ENCODE results near the gene CCDC197.

CCDC197 gene

DNA sequence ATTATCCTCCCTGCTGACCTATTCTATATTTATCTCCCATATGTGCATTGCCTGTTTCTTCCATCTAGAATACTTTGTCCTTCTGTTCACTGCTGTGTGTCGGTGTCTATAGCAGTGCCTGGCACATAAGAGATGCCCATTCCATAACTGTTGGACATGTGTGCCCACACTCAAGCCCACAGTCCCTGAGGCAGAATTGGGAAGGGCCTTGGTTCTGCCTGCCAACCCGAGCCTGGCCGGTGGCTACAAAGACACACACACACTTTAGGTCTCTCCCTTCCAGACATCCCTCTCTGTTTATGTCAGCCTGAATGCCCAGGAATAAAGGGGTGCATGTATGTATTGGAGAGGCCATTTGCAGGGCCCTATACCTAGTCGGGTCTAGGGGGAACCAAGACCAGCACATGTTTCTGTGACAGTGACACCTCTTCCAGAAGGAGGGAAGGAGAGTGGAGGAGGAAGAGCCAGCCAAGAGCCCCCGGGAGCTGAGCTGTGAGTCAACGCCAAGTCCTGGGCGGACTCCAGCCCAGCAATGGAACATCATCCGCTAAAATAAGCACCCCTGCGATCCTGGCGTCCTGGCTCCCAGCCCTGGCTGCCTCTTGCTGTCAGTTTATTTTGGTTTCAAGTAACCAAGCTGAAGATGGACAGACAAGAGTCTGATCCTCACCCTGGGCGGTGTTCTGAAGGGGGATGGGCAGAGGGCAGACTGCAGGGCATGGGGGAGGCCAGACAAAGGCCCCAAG, 16.5 kb upstream of the CCDC197 start:
- DNase-seq, result no peak

- DNase-seq, result no peak
Measured at GRCh38 chr14:93981316-93982229, 15.5 kb upstream of the CCDC197 start.

DNA sequence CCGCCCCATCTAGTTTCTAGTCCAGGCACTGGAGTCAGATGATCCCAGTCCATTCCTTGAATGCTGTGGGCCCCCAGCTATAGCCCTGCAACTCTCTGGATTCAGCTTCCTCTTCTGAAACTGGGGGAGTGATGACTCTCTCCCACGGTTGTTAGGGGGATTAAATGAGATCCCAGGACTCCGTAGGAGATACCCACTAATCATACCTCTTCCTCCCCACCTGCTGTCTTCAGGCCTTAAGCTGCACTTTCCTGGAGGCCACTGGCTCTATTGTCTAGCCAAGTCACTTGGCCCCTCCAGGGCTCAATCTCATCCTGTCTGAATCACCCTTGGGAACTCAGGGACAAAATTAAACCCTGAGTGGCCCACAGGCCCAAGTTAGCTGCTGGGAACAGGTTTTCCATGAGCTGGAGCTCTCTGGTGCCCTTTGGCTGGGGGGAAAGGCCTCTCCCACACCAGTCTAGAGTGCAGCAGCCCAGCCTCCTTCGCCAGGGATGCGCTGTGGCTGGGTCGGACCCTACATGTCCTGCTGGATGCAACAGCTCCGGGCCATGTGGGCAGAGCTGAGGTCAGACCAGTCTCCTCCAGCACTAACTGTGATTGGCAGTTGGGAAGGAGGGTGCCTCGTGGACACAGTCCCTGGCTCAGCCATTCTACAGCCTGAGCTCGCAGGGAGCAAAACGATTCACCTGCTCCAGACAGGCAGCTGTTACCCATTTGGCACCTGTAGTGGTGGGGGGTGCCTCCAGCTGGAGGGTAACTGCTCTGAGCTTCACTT, 14.7 kb upstream of the CCDC197 start:
- DNase-seq, result no peak

DNA sequence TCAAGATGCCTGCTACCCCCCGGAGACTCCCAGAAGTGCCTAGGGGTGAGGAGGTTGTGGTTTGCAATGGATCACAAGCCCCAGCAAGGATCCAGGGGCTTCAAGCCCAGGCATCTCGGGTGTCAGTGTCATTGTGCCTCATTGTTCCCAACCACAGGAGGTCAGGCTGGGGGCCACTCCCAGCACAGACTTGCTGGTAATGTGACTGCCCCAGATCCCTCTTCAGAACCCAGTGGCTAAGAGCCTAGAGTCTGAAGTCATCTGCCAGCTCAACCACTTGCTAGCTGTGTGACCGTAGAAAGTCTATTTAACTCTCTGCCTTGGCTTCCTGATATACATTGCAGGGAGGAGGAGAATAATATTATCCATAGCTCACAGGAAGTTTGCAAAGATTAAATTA, 13.0 kb upstream of the CCDC197 start:
- DNase-seq, result no peak

- DNase-seq, result no peak
Measured at GRCh38 chr14:93984987-93985410, 12.1 kb upstream of the CCDC197 start.

DNA sequence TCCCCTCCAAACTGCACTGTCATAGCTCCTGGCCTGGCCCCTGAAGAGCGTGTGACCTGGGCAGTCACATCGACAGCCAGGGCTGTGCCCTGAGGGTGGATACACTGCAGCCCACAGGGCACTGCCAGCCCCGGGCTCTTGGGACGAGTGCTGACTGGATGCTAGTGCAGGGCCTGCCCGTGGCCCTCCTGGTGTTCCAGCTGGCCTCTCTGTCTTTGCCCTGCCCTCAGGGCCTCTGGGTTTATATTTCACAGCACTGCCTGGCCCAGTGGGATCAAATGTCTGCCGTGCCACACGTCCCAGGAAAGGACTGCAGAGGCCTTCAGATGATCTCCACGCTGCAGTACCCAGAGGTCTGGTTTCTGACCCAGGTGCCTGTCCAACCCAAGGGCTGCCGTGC, 10.1 kb upstream of the CCDC197 start:
- no peak for DNase-seq

- DNase-seq, result no peak
Measured at GRCh38 chr14:93987376-93987775, 9.7 kb upstream of the CCDC197 start.

GRCh38 chr14:93987815-93988476, 9.2 kb upstream of the CCDC197 start:
- DNase-seq, result no peak

DNA sequence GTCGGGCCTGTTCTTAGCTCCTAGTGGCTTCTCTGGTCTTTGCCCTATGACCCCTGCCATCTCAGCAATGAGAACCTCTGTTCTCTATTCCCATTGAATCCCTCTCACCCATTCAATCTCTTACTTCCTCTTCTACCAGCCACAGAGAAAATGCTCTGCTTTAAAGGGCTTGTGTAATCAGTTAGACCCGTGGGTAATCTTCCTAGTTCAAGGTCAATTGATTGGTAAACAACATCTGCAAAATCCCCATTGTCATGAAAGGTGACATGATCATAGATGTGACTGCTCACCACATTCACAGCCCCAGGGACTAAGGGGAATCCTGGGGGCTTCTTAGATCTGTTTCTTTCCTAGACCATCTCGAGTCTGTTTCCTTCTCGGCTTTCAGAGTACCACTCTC, 7.2 kb upstream of the CCDC197 start:
- DNase-seq, result no peak

GRCh38 chr14:93991212-93991611, 5.9 kb upstream of the CCDC197 start:
- no peak for DNase-seq

GRCh38 chr14:93991649-93992048, 5.5 kb upstream of the CCDC197 start:
- DNase-seq, result no peak

DNA sequence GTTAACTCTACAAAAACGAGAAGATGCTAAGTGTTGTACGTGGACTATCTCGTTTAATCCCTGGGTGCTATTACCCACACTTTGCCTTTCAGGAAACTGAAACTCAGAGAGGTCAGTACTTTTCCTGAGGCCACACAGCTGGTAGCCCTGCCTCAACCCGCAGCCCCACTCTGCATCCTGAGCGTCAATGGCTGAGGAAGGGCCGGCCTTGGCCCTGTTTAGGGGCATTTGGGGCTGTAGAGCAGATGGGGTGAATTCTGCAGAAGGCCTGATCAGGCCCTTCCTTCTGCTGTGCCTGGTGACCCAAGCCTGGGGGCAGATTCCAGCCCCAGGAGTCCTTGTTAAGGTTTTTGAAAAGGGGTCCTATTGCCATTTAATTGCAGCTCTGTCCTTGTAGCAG, 3.7 kb upstream of the CCDC197 start:
- no peak for DNase-seq

DNA sequence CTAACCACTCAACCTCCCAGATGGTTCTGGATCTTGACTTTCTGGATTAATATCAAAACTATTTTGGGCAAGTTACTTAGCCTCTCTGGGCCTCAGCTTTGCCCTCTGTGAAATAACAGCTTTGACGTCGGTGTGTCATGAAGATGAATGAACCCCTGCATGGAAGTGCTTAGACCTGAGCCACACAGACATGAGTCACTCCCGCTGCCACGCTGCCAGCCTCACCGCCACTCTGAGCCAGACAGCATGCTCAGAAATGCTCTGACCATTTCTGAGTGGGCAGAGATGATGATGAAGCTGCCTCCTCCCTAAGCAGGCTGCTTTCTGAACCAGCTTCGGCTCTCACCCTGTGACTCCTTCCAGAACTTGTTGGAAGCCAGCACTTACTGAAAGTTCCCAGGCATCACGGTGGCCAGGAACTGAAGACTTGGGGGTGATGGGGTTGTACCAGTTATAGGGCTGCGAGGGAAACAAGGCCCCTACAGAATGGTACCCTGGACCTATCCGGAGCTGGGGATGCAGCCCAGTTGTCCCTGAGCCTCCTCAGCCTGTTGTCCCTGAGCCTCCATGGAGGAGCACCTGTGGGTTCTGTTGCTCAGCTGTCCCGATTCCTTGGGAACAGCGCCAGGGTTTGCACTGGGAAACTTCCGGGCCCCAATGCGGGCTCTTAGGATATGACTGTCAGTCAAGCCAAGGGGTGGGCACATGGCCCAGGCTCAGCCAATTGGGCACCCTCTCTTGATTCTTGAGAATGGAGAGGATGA, 2.0 kb upstream of the CCDC197 start:
- no peak for DNase-seq

GRCh38 chr14:93996130-93996695, 888 bp upstream of the CCDC197 start:
- DNase-seq, result no peak

DNA sequence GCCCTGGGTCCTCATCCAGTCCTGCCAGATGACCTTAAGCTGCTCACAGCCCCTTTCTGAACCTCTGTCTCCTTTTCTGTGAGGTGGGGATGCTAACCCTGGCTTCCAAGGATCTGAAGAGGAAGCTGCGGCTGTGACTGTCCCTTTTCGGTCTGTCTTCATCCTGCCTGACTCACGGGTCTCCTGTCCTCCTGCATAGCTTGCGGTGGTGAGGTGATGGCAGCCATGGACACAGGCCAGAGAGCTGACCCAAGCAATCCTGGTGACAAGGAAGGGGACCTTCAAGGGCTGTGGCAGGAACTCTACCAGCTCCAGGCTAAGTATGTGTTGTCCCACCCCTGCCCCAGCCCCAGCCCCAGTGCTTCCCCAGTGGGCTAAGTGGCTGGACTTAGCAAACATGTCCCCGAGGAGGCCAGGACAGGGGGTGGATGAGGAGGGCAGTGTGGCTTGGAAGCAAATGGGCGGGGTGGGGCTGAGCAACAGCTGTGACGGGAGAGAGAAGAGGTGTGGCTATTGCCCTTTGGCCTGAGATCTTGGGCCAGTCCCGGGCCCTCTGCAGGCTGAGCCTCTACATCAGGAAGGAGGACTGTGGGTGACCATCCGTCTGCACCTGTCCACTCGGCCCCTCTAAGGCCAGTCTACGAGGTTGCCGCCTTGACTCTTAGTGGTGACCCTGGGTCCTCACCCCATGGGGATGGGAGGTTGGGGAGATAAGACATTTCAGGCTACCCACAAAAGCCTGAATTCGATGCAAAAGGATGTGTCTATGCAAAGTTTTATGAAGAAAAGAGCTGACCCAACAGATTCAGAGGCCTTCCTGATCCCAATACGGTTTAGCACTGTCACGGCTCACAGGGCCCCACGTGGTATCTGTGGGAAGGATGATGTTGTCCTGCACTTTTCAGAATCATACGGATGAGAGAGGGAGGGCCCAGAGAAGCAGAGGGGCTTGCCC, 1.1 kb downstream of the CCDC197 start:
- no peak for DNase-seq

GRCh38 chr14:93998871-93999403, 1.8 kb downstream of the CCDC197 start:
- no peak for DNase-seq

DNA sequence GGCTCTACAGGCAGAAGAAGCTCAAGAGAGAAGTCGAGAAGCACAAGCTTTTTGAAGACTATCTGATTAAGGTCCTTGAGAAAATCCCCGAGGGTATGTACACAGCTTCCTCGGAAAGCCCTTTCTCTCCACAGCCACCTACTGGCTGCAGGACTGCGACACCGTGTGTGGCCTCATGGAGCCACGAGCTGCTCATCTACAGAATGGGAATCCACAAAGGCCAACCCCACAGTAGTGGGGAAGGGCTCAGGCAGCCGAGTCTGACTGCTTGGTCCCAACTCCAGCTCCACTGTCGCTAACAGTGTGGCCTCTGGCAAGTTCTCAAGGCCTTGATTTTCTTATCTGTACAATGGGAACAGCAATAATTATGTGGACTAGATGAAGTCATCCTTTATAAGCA, 2.5 kb downstream of the CCDC197 start:
- DNase-seq, result no peak

GRCh38 chr14:94000267-94000666, 3.2 kb downstream of the CCDC197 start:
- no peak for DNase-seq

GRCh38 chr14:94001016-94001415, 3.9 kb downstream of the CCDC197 start:
- DNase-seq, result no peak

Data from CD4-positive, alpha-beta T cell treated with Interleukin-4 for 1 hour (primary cell).